GM19372 (cell line): ENCODE data around the gene ID1.
"Not testable (repeated sequence)": the region's sequence is repeated elsewhere in the genome, so short reads cannot be mapped to it uniquely, and the experiment has no call there.

Experiments used
- ATAC-seq: cut with Tn5 transposase; IDR thresholded peaks from one replicate; pipeline ENCODE4 v1.9.1; 2021; ENCODE audit warnings: mild to moderate bottlenecking, low read depth, moderate library complexity; ENCODE audit not compliant: unreplicated experiment

ID1 gene

DNA sequence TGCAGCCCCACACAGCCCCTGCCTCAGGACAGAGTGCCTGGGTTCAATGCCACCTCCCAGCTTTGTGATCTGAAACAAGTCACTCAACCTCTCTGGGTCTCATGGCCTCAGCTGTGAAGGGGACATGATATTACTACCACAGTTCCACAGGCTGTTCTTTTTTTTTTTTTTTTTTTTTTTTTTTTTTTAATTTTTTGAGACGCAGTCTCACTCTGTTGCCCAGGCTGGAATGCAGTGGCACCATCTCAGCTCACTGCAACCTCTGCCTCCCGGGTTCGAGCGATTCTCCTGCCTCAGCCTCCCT, 8.7 kb upstream of the ID1 start:
- ATAC-seq: not testable (repeated sequence)

DNA sequence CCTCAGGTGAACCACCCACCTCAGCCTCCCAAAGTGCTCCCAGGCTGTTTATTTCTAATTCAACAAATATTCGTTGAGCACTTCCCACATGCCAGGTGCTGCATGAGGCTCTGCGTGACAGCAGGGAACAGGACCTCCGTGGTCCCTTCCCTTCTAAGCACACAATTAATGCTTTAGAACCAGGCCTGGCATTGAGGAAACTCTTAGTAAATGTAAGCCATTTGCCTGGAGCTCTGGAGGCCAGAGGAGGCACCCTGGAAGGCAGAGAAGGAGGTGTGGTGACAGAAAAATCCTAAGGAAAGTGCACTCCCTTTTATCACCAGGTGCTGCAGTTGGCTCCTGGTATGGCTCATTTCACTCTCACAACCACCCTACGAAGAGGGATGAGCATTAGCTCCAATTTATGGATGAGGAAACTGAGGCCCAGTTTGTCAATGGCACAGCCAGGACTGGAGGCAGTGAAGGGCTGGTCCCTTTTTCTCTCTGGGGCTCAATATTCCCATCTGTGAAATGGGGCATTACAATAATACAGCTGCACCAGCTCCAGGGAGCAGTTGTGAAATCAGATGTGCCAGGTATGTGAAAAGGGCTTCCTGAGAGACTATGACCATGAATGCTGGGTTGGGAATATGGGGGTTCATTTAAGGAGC, 8.1 kb upstream of the ID1 start:
- no peak for ATAC-seq

DNA sequence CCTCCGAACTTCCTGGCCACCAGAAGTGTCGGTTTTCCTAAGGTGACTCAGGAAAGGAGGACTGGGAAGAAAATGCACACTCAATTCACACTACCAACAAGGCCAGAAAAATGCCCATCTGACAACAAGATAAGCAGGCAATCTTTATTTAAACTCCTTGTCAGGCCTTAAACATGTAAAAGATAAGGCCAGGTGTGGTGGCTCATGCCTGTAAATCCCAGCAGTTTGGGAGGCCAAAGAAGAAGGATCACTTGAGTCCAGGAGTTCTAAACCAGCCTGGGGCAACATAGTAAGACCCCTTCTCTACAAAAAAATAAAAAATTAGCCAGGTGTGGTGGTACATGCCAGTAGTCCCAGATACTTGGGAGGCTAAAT, 7.6 kb upstream of the ID1 start:
- ATAC-seq: no peak

DNA sequence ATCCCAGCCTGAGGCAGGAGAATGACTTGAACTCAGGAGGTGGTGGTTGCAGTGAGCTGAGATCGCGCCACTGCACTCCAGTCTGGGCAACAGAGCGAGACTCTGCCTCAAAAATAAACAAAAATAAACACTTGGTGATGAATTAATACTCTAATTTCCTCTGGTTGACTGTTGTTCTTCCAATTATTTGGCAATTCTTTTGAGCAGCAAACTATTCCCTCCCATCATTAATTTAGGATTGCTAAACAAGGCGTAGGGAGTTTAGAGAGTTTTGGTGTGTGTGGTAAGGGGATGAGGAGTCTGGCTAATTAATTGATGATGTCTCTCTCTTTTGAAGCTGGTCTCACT, 2.7 kb upstream of the ID1 start:
- no peak for ATAC-seq

DNA sequence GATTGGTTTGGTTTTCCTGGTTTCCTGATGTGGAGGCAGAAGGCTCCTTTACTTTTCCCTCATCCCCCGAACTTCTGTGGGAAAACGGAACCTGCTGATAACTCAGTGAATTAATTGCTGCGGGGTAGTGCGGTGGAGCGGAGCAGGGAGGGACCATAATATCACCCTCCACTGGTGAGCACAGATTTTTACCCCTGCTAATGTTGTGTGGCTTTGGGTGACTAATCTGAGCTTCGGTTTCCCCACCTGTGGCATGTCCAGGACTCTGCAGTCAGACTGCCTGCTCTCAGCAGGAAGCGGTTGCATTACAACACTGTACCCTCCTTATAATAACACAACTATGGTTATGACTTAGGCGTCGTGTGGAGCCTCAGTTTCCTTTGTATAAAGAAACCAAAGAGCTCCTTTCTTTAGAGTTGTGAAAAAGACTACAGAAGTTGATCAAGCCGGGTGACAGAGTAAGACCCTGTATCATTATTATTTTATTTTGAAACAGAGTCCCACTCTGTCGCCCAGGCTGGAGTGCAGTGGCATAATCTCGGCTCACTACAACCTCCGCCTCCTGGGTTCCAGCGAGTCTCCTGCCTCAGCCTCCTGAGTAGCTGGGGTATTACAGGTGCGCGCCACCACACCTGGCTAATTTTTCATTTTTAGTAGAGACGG, 2.2 kb upstream of the ID1 start:
- no peak for ATAC-seq

DNA sequence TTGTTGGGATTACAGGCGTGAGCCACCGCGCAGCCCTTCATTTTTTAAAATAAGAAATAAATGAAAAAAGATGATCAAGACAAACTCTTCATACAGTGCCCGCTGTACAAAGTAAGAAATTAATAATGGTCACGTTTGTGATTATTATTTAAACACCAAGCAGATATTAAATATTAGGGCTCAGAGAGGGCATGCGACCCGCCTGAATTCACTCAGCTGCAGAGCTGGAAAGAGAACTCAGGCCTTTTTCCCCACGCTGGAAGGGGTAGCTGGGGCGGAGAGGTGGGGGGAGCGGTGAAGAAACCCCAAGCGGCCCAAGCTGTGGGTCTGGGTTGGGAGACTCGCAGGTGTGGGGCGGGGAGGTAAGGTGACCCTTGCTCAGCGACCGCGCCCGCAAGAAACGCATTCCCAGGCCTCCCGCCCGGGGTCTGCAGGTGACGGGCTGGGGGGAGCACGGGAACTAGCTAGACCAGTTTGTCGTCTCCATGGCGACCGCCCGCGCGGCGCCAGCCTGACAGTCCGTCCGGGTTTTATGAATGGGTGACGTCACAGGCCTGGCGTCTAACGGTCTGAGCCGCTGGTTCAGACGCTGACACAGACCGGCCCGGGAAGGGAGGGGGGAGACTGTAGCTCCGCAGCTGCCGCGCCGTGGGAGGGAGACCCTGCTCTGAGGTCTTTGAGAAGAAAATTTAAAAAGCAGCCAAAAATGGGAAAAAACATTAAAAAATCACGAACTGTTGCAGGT, 1.1 kb upstream of the ID1 start:
- ATAC-seq: peak; percentile 51

DNA sequence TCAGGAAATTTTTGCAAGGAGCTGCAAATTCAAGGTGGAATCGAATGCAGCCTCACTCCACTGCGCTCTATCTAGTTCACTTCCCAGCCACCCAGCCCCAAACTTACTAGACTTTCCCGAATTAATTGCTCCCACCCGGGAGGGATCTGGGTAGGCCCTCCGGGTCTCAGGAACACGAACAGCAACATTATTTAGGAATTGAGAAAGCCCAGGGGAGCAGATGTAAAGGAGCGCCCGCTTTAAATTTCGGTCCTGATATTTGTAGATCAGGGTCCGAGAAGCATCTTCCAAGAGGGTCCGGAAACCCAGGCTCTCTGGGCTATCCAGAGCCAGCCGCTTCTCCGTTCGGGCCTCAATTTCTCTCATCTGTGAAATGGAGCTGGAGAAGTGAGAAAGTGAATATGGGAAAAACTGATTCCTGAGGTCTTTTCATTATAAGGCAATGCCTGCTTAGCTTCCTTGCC, 490 bp upstream of the ID1 start:
- ATAC-seq: no peak

DNA sequence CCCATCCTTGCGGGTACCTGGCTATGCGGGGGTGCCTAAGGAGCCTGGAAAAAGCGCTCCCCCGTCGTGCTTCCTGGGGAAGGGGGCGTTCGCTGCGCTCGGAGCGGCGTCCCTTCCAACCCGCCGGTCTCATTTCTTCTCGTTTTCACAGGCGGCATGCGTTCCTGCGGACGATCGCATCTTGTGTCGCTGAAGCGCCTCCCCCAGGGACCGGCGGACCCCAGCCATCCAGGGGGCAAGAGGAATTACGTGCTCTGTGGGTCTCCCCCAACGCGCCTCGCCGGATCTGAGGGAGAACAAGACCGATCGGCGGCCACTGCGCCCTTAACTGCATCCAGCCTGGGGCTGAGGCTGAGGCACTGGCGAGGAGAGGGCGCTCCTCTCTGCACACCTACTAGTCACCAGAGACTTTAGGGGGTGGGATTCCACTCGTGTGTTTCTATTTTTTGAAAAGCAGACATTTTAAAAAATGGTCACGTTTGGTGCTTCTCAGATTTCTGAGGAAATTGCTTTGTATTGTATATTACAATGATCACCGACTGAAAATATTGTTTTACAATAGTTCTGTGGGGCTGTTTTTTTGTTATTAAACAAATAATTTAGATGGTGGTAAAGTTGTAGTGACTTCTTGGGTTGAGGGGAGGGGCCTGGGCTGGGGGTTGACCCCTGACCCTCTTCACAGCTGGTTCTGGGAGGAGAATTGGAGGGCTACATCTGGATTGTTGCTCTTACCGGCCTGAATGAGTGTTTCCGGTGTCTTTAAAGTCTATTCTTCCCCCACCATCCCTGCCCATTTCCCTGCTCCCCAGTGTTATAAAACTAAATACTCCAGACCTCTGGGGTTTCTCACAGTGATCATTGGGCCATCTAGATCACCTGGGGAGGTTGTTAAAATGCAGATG, 1.1 kb downstream of the ID1 start:
- ATAC-seq: no peak

DNA sequence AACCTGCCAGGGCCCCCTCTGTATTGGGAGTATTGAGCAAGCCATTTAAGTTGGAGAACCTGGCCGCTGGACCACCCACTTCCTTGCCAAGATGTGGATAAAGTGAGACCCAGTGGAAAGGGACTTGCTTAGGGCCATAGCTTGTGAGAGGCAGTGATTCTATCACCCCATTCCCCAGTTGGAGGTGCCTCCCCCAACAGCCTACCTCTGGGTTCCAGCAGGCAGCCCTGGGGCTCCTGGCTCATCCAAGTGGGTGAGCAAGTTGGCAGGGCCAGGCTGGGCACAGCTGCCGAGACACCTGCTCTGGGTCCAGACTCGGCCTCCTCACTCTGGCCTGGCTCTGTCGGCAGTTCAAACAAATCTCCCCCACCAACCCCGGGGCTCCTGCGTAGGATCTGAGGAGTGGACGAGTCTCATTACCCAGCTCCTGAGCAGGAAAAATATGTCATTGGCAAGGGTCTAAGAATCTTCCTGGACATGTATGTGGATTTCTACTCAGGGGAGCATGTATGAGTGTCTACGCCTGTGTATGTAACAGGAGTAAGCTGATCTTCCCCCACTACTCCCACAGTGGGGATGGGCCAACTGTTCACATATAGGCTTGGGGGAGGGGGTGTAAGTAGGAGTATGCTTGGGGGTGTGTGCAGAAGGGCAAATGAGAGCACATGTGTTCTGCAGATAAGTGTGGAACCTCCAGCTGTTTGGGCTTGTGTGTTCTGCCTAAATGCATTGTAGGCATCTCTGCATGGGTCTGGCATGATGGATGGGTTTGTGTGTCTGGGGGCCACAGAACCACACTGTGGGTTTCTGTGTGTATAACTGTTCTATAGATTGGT, 1.9 kb downstream of the ID1 start:
- ATAC-seq: no peak

DNA sequence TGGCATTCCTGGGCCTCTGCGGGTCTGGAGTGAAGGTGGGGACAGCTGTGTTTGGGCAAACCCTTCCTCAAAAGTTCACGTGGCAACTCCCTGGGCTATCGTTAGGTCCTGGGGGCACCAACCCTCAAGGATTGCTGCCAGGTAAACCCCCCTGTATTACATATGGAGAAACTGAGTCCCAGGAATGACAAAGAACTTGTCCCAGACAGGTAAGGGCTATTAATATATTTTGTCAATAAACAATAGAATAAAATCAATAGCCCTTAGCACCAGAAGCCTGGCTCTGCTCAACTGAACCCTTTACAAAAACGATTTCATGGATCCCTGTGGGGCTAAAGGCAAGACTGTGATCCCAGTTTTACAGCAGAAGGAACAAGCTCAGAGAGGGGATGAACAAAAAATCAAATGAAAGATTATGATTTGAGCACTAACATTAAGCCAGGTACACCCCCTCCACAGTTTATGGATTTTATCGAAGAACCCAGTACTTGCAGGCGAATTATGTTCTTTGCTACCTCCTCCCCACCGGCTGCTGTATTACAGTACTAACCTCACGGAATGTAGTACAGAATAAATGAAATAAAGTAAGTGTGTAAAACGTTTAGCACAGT, 2.7 kb downstream of the ID1 start:
- ATAC-seq: no peak

DNA sequence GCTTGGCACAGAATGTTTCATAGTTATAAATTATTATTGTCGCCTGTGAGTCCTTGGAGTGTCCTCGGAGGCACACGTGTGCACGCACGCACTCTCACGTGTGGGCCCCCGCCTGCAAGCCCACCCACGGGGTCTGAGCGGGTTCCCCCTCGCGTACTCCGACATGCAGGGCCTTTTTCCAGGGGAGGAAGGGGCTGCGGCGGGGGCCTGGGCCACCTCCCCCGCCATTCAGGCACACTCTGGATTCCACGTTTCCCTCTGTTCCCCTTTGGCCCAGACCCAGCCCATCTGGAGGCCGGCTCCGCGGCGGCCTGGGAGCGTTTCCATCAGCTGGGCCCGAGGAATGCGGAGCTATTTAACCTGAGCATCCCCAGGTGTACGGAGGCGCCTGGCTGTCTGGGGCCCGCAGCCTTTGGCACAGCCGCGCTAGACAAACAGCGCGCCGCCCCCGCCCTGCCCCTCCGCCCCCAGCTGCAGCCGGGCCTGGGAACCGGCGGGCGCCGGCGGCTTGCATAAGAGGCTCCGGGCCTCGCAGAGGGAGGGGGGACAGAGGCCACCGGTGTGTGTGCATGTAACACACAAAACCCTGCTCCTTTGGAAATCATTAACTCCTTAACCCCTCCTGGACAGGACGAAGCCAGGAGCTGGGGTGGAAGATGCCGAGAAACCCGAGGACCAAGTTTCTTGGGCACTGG, 3.3 kb downstream of the ID1 start:
- no peak for ATAC-seq

DNA sequence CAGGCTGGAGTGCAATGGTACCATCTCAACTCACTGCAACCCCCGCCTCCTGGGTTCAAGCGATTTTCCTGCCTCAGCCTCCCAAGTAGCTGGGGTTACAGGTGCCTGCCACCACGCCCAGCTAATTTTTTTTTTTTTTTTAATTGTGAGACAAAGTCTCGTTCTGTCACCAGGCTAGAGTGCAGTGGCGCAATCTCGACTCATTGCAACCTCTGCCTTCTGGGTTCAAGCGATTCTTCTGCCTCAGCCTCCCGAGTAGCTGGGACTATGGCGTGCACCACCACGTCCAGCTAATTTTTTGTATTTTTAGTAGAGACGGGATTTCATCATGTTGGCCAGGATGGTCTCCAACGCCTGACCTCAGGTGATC, 7.2 kb downstream of the ID1 start:
- ATAC-seq: not testable (repeated sequence)

DNA sequence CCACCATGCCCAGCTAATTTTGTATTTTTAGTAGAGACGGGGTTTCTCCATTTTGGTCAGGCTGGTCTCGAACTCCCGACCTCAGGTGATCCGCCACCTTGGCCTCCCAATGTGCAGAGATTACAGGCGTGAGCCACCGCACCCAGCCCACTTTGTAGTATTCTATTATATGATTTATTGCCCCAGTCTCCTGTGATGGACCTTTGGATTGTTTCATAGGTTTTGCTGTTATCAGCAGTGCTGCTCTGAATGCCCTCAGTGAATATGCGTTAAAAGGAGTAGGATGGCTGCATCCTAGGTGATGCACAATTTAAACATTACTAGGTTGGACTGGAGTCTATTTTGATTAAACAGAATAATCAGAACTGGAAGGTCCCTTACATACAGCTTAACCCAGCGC, 10.3 kb downstream of the ID1 start:
- ATAC-seq: no peak

DNA sequence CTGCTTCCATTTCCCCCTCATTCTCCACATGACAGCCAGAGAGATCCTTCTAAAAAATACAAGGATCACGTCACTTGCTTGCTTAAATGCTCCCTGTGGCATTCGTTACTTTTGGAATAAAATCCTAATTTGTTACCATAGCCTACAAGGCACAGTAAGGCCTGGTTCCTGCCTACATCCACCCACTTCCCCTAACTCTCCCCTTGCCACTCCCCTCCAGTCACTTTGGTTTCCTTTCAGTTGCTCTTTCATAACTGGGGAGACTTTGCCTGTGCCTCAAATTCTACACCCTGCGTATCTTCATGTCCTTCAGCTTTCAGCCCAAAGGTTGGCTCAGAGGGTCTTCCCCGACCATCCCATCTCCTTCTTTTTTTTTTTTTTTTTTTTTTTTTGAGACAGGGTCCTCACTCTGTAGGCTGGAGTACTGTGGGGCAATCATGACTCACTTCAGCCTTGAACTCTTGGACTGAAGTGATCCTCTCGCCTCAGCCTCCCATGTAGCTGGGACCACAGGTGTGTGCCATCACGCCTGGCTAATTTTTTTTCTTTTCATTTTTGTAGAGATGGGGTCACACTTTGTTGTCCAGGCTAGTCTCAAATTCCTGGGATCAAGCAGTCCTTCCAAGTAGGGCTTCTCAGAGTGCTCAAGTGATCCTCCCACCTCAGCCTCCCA, 12.5 kb downstream of the ID1 start:
- ATAC-seq: no peak

DNA sequence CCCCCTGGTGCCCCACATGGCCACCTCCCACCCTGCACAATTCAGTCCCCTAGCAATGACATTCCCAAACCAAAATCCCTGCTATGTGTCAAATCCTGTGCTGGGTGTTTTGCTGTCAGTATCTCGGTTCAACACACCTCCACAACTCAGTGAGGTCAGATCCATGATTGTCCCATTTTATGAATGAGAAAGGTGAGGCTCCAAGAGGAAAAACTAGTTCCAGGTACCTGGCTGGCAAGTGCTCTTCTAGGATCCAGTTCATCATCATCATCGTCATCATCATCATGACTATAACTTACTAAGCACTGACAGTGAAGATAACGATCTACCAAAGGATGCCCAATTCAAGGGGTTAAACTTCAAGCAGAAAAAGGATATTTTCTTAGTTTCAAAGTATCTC, 15.2 kb downstream of the ID1 start:
- no peak for ATAC-seq

DNA sequence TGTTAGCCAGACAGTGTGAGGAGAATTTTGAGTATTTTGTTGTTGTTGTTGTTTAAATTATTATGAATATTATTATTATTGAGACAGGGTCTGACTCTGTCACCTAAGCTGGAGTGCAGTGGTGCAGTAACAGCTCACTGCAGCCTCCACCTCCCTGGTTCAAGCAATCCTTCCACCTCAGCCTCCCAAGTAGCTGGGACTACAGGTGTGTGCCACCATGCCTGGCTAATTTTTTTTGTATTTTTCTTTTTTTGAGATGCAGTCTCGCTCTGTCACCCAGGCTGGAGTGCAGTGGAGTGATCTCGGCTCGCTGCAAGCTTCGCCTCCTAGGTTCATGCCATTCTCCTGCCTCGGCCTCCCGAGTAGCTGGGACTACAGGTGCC, 18.0 kb downstream of the ID1 start:
- not testable (repeated sequence) for ATAC-seq

DNA sequence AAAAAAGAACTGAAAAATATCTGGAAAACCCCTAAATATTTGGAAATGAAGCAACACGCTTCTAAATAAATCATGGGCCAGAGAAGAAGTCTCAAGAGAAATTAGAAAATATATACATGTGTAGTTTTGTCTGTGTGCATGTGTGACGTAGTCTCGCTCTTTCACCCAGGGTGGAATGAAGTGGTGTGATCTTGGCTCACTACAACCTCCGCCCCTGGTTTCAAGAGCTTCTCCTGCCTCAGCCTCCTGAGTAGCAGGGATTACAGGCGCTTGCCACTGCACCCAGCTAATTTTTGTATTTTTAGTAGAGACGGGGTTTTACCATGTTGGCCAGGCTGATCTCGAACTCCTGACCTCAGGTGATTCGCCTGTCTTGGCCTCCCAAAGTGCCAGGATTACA, 21.4 kb downstream of the ID1 start:
- ATAC-seq: not testable (repeated sequence)

DNA sequence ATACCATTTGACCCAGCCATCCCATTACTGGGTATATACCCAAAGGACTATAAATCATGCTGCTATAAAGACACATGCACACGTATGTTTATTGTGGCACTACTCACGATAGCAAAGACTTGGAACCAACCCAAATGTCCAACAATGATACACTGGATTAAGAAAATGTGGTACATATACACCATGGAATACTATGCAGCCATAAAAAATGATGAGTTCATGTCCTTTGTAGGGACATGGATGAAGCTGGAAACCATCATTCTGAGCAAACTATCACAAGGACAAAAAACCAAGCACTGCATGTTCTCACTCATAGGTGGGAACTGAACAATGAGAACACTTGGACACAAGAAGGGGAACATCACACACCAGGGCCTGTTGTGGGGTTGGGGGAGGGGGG, 23.0 kb downstream of the ID1 start:
- not testable (repeated sequence) for ATAC-seq
